ENCODE measurements around the gene OOSP3.
"Not testable (repeated sequence)": the region's sequence is repeated elsewhere in the genome, so short reads cannot be mapped to it uniquely, and the experiment has no call there.

OOSP3 gene

DNA sequence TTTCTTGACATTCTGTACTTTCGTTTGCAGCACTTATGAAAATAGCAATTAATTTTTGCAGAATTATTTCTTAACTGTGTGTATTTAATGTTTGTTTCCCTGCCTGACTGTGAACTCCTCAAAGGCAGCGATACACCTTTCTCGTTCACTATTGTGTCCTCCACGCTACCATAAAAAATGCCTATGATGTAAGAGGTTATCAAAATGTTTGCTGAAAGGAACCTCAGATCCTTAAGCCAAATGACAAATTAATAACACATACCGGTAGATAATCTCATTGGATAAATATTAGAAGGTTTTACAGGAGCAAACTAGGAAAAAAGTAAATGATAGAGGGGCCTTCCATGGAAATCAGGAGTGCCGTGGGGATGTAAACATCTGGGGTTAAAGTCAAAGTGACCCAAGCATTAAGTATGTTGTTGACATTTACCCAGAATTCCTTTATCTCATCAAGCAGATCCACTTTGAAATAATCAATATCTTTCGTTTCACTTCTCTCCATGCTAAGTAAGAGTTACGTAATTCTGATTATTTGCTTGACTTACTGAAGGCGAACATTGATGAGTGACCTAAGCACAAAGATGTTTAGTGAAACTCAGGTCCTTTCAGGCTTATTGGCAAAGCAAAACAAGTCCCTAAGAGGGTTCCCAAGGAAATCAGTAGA is 2.6 kb upstream of the OOSP3 start:
- Histone ChIP-seq H3K9me3 (ENCODE audit: control insufficient read depth in 2 of 2, low read length in 2 of 2) (no peaks in the 10 kb centered on the region), H3K36me3 (ENCODE audit: control insufficient read depth in 2 of 2, insufficient read depth in 2 of 2, low read length in 2 of 2) (no peaks in the 10 kb centered on the region), H3K27ac (ENCODE audit: low read length) (no peak overlapping the region), H3K4me1 (ENCODE audit: control insufficient read depth, insufficient read depth, low read length) (no peaks in the 10 kb centered on the region), H3K4me3 (ENCODE audit: low read length in 2 of 2) (no peak overlapping the region), H3K9ac (ENCODE audit: low read length in 2 of 2) (no peak overlapping the region), H3K27me3 (ENCODE audit: control insufficient read depth in 1 of 2, insufficient read depth in 2 of 2, low read length in 2 of 2) (no peaks in the 10 kb centered on the region)

DNA sequence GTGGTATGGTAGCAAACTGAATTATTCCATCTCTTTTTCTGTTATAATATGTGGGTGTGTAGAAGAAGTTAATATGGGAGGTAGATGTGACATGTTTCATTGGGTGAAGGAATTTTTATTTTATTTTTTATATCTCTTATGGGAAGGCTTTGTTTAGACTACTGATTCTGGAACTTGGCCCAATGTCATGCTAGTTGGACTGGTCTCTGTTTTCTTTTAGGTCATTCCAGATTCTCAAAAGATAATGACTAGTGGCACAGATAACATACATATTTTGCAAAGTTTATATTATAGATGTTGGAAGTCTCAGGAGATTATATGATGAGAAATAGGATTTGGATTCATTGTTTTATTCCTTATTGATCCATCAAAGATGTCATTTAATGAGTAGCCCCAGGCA is 1.3 kb upstream of the OOSP3 start:
- no peak overlapping the region for H3K27ac ChIP-seq (ENCODE audit: low read length)
- H3K36me3 ChIP-seq (ENCODE audit: control insufficient read depth in 2 of 2, insufficient read depth in 2 of 2, low read length in 2 of 2), result no peaks in the 10 kb centered on the region
- no peaks in the 10 kb centered on the region for H3K4me1 ChIP-seq (ENCODE audit: control insufficient read depth, insufficient read depth, low read length)
- no peaks in the 10 kb centered on the region for H3K9me3 ChIP-seq (ENCODE audit: control insufficient read depth in 2 of 2, low read length in 2 of 2)
- no peaks in the 10 kb centered on the region for H3K27me3 ChIP-seq (ENCODE audit: control insufficient read depth in 1 of 2, insufficient read depth in 2 of 2, low read length in 2 of 2)
- H3K4me3 ChIP-seq (ENCODE audit: low read length in 2 of 2), result no peak overlapping the region
- H3K9ac ChIP-seq (ENCODE audit: low read length in 2 of 2), result no peak overlapping the region

DNA sequence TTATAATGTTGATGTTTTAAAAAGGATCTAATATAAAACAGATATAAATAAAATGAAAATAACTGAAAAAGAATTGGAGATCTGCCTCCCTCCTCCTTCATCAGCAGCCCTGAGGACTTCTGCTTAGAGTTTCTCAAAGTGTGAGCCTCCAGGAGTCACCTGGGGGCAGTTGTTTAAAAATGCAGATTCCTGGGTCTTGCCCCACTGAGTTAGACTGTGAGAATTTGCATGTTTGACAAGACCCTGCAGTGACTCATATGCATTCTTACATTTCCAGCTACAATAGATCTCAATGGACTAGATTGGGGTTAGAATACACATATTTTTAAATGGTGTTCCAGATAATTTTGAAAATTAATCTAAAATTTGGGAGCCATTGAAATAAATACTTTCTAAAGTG is 798 bp upstream of the OOSP3 start:
- no peaks in the 10 kb centered on the region for H3K36me3 ChIP-seq (ENCODE audit: control insufficient read depth in 2 of 2, insufficient read depth in 2 of 2, low read length in 2 of 2)
- no peak overlapping the region for H3K9ac ChIP-seq (ENCODE audit: low read length in 2 of 2)
- no peak overlapping the region for H3K27ac ChIP-seq (ENCODE audit: low read length)
- no peaks in the 10 kb centered on the region for H3K4me1 ChIP-seq (ENCODE audit: control insufficient read depth, insufficient read depth, low read length)
- no peaks in the 10 kb centered on the region for H3K9me3 ChIP-seq (ENCODE audit: control insufficient read depth in 2 of 2, low read length in 2 of 2)
- no peak overlapping the region for H3K4me3 ChIP-seq (ENCODE audit: low read length in 2 of 2)
- H3K27me3 ChIP-seq (ENCODE audit: control insufficient read depth in 1 of 2, insufficient read depth in 2 of 2, low read length in 2 of 2), result no peaks in the 10 kb centered on the region

DNA sequence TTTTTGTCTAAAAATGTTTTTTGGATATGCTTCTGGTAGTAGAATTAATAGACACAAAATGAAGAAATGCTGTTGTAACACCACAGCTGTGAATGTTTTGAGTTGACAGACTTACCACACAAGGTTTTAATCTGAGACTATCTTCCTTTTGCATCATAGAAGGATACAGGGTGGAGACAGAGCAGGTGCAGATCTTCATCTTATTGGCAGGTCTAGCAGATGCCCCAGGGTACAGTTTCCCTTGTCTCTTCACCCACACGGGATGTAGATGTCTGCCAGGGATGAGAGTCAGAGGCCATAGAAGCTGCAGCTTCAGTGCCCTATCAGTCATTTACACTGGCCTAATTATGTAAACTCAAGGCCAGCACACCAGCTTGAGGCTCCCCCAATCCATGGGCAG is 985 bp downstream of the OOSP3 start:
- Histone ChIP-seq H3K27me3 (ENCODE audit: control insufficient read depth in 1 of 2, insufficient read depth in 2 of 2, low read length in 2 of 2) (no peaks in the 10 kb centered on the region), H3K4me1 (ENCODE audit: control insufficient read depth, insufficient read depth, low read length) (no peaks in the 10 kb centered on the region), H3K9ac (ENCODE audit: low read length in 2 of 2) (no peak overlapping the region), H3K4me3 (ENCODE audit: low read length in 2 of 2) (no peak overlapping the region), H3K27ac (ENCODE audit: low read length) (no peak overlapping the region), H3K9me3 (ENCODE audit: control insufficient read depth in 2 of 2, low read length in 2 of 2) (no peaks in the 10 kb centered on the region), H3K36me3 (ENCODE audit: control insufficient read depth in 2 of 2, insufficient read depth in 2 of 2, low read length in 2 of 2) (no peaks in the 10 kb centered on the region)

DNA sequence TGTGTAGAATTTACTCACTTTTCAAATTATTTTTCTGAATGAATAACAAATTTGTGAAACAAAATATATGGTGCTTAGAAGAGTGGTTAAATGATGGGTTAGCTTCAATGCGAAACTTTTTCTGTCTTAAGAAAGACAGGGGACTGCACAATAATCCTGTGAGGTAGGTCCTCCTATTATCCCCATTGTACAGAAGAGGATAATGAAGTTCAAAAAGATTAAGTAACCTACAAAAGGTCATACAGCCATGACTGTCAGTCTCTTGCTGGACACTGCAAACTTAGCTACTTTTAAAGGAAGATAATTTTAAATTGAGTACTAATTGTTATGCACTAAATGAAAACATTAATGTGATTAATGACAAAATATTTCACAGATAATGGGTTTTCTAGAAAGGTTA is 5.0 kb downstream of the OOSP3 start:
- no peak overlapping the region for H3K27ac ChIP-seq (ENCODE audit: low read length)
- no peak overlapping the region for H3K4me3 ChIP-seq (ENCODE audit: low read length in 2 of 2)
- H3K36me3 ChIP-seq (ENCODE audit: control insufficient read depth in 2 of 2, insufficient read depth in 2 of 2, low read length in 2 of 2), result no peaks in the 10 kb centered on the region
- no peaks in the 10 kb centered on the region for H3K4me1 ChIP-seq (ENCODE audit: control insufficient read depth, insufficient read depth, low read length)
- no peak overlapping the region for H3K9ac ChIP-seq (ENCODE audit: low read length in 2 of 2)
- peaks cover 4 to 7% of the 10 kb centered on the region in 2 donors for H3K9me3 ChIP-seq (ENCODE audit: control insufficient read depth in 2 of 2, low read length in 2 of 2)
- no peaks in the 10 kb centered on the region for H3K27me3 ChIP-seq (ENCODE audit: control insufficient read depth in 1 of 2, insufficient read depth in 2 of 2, low read length in 2 of 2)

DNA sequence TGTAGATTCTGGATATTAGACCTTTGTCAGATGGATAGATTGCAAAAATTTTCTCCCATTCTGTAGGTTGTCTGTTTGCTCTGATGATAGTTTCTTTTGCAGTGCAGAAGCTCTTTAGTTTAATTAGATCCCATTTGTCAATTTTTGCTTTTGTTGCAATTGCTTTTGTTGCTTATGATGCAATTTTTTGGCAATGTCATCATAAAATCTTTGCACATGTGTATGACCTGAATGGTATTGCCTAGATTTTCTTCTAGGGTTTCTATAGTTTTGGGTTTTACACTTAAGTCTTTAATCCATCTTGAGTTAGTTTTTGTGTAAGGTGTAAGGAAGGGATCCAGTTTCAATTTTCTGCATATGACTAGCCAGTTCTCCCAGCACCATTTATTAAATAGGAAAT is 8.6 kb downstream of the OOSP3 start:
- not testable (repeated sequence) for H3K27me3 ChIP-seq (ENCODE audit: control insufficient read depth in 1 of 2, insufficient read depth in 2 of 2, low read length in 2 of 2); H3K36me3 ChIP-seq (ENCODE audit: control insufficient read depth in 2 of 2, insufficient read depth in 2 of 2, low read length in 2 of 2); H3K9me3 ChIP-seq (ENCODE audit: control insufficient read depth in 2 of 2, low read length in 2 of 2); H3K4me1 ChIP-seq (ENCODE audit: control insufficient read depth, insufficient read depth, low read length); H3K4me3 ChIP-seq (ENCODE audit: low read length in 2 of 2); H3K27ac ChIP-seq (ENCODE audit: low read length); H3K9ac ChIP-seq (ENCODE audit: low read length in 2 of 2)

DNA sequence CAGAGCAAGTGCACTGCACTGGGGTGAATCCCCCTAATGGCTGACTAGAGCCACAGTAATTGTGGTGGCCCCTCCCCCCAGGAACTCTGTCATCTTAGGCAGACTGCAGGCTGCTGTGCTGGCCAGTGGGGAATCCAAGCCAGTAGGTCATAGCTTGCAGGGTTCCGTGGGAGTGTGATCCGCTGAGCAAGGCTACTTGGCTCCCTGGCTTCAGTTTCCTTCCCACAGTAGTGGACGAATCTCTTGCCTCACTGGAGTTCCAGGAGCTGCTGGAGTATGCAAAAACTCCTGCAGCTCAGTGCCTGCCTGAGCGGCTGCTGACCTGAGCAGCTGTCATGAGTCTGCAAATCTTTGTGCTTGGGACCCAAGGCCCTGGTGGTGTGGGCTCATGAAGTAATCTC is 13.2 kb downstream of the OOSP3 start:
- no peaks in the 10 kb centered on the region for H3K27me3 ChIP-seq (ENCODE audit: control insufficient read depth in 1 of 2, insufficient read depth in 2 of 2, low read length in 2 of 2)
- H3K27ac ChIP-seq (ENCODE audit: low read length), result no peak overlapping the region
- H3K9me3 ChIP-seq (ENCODE audit: control insufficient read depth in 2 of 2, low read length in 2 of 2), result peaks cover 0 to 2% of the 10 kb centered on the region in 2 donors
- no peaks in the 10 kb centered on the region for H3K36me3 ChIP-seq (ENCODE audit: control insufficient read depth in 2 of 2, insufficient read depth in 2 of 2, low read length in 2 of 2)
- H3K9ac ChIP-seq (ENCODE audit: low read length in 2 of 2), result no peak overlapping the region
- H3K4me3 ChIP-seq (ENCODE audit: low read length in 2 of 2), result no peak overlapping the region
- no peaks in the 10 kb centered on the region for H3K4me1 ChIP-seq (ENCODE audit: control insufficient read depth, insufficient read depth, low read length)

DNA sequence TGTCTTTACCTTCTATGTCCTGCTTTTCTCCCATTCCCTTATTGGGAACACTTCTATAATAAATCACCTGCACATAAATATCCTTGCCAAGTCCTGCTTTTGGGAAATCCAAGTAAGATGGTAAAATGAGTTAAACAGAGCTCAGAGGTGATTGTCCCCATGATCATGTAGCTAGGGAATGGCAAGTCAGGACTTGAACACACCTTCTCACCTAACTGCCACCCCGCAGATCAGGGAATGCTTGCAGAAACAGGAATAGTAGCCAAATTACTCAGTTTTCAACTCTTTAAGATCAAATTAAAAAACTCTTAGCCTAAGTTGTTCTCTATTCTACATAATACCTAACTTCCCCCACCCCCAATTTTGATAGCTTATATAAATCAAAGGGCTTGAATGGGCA is 16.0 kb downstream of the OOSP3 start:
- H3K9me3 ChIP-seq (ENCODE audit: control insufficient read depth in 2 of 2, low read length in 2 of 2), result no peaks in the 10 kb centered on the region
- H3K27me3 ChIP-seq (ENCODE audit: control insufficient read depth in 1 of 2, insufficient read depth in 2 of 2, low read length in 2 of 2), result no peaks in the 10 kb centered on the region
- no peaks in the 10 kb centered on the region for H3K4me1 ChIP-seq (ENCODE audit: control insufficient read depth, insufficient read depth, low read length)
- H3K4me3 ChIP-seq (ENCODE audit: low read length in 2 of 2), result no peak overlapping the region
- no peaks in the 10 kb centered on the region for H3K36me3 ChIP-seq (ENCODE audit: control insufficient read depth in 2 of 2, insufficient read depth in 2 of 2, low read length in 2 of 2)
- no peak overlapping the region for H3K27ac ChIP-seq (ENCODE audit: low read length)
- H3K9ac ChIP-seq (ENCODE audit: low read length in 2 of 2), result no peak overlapping the region

DNA sequence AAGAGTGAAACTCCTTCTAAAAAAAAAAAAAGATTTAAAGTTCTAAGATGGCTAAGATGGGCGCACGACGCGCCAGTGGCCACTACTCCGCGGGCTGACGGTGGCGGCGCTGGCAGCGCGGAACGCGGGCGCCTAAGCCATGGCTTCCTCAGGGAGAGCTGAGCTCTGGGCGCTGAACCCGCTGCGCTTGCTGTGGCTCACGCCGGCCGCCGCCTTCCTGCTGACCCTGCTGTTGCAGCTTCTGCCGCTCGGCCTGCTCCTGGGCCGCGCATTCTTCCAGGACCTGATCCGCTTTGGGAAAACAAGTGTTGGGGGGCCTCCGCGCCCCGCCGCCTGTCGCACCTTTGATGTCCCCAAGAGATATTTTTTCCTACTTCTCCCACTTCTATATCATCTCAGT is 19.5 kb downstream of the OOSP3 start:
- H3K27me3 ChIP-seq (ENCODE audit: control insufficient read depth in 1 of 2, insufficient read depth in 2 of 2, low read length in 2 of 2), result no peaks in the 10 kb centered on the region
- H3K36me3 ChIP-seq (ENCODE audit: control insufficient read depth in 2 of 2, insufficient read depth in 2 of 2, low read length in 2 of 2), result no peaks in the 10 kb centered on the region
- H3K9me3 ChIP-seq (ENCODE audit: control insufficient read depth in 2 of 2, low read length in 2 of 2), result no peaks in the 10 kb centered on the region
- no peaks in the 10 kb centered on the region for H3K4me1 ChIP-seq (ENCODE audit: control insufficient read depth, insufficient read depth, low read length)
- H3K9ac ChIP-seq (ENCODE audit: low read length in 2 of 2), result no peak overlapping the region
- H3K27ac ChIP-seq (ENCODE audit: low read length), result no peak overlapping the region
- H3K4me3 ChIP-seq (ENCODE audit: low read length in 2 of 2), result no peak overlapping the region

DNA sequence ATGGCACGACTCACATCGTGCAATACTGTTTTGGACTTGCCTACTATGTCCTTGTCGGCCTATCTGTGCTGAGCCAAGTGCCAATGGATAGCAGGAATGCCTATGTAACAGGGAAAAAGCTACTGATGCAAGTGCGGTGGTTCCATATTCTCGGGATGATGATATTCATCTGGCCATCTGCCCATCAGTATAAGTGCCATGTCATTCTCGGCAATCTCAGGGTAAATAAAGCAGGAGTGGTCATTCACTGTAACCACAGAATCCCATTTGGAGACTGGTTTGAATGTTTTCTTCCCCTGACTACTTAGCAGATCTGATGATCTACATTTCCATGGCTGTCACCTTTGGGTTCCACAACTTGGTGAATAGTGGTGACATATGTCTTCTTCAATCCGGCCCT is 20.1 kb downstream of the OOSP3 start:
- Histone ChIP-seq H3K36me3 (ENCODE audit: control insufficient read depth in 2 of 2, insufficient read depth in 2 of 2, low read length in 2 of 2) (no peaks in the 10 kb centered on the region), H3K9me3 (ENCODE audit: control insufficient read depth in 2 of 2, low read length in 2 of 2) (no peaks in the 10 kb centered on the region), H3K27me3 (ENCODE audit: control insufficient read depth in 1 of 2, insufficient read depth in 2 of 2, low read length in 2 of 2) (no peaks in the 10 kb centered on the region), H3K4me1 (ENCODE audit: control insufficient read depth, insufficient read depth, low read length) (no peaks in the 10 kb centered on the region), H3K4me3 (ENCODE audit: low read length in 2 of 2) (no peak overlapping the region), H3K9ac (ENCODE audit: low read length in 2 of 2) (no peak overlapping the region), H3K27ac (ENCODE audit: low read length) (no peak overlapping the region)

DNA sequence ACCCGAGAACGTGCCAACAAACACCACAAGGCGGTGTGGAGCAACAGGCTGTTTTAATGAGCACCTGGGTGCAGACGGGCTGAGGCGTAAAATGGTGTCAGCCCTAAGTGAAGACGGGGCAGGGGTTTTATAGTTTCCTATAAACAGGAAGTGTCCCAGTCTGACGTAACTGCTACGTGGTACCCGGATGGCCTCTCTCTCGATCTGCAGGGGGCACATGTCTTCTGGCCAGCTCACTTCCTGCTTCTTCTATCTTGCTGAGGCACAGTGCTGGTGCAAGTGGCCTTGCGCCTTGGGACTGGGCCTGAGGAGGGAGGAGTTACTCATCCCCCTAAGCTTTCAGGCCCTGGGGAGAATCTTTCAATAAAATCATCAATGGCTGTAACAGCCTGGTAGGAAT is 20.9 kb downstream of the OOSP3 start:
- Histone ChIP-seq H3K9me3 (ENCODE audit: control insufficient read depth in 2 of 2, low read length in 2 of 2) (no peaks in the 10 kb centered on the region), H3K36me3 (ENCODE audit: control insufficient read depth in 2 of 2, insufficient read depth in 2 of 2, low read length in 2 of 2) (no peaks in the 10 kb centered on the region), H3K27me3 (ENCODE audit: control insufficient read depth in 1 of 2, insufficient read depth in 2 of 2, low read length in 2 of 2) (no peaks in the 10 kb centered on the region), H3K9ac (ENCODE audit: low read length in 2 of 2) (no peak overlapping the region), H3K4me1 (ENCODE audit: control insufficient read depth, insufficient read depth, low read length) (no peaks in the 10 kb centered on the region), H3K4me3 (ENCODE audit: low read length in 2 of 2) (no peak overlapping the region), H3K27ac (ENCODE audit: low read length) (no peak overlapping the region)

Data from stomach smooth muscle (tissue), 2 donors.